Bronchial epithelial cell (primary cell): Measurements from ENCODE around the gene DPY19L1. TPM values are rescaled to one million over a fixed set of nuclear protein-coding genes. Genes with fewer than 3 reads are reported as not detected.
A peak's percentile ranks its signal among the peaks of the same experiment; 100 is the strongest.
"Not testable (repeated sequence)": the region's sequence is repeated elsewhere in the genome, so short reads cannot be mapped to it uniquely, and the experiment has no call there.

ENCODE experiments used
- DNase-seq: peaks from one replicate; pipeline ENCODE4 v3.0.0-alpha.2; 2010; ENCODE audit warnings: low read depth
- FAIRE-seq: peaks from 2 replicates; lab custom pipeline; 2011; peaks lifted over from hg19 to GRCh38; lab: Jason Lieb, UNC
- H3K27me3 ChIP-seq: 2 replicates; pipeline ENCODE4 v1.5.1; 2011; ENCODE audit warnings: low read length; ENCODE audit not compliant: control insufficient read depth, insufficient read depth
- H3K36me3 ChIP-seq: 2 replicates; pipeline ENCODE4 v1.5.1; 2011; ENCODE audit warnings: low read length; ENCODE audit not compliant: control insufficient read depth, insufficient read depth
- H3K4me3 ChIP-seq: 2 replicates; pipeline ENCODE4 v1.5.1; 2011; ENCODE audit warnings: mild to moderate bottlenecking, low read depth, low read length, control low read depth
- total RNA-seq: library from RNA; depleted of rRNA; stranded (reverse); fragments of >200 nt; gene quantifications from 2 replicates; pipeline ENCODE4 v1.2.1, GENCODE V29; 2014
- TF ChIP-seq, protein P1 (sequence below): IDR thresholded peaks from 2 replicates; pipeline ENCODE4 v1.5.1; 2011; ENCODE audit warnings: mild to moderate bottlenecking, moderate library complexity, low read length, control low read depth, inconsistent platforms; ENCODE audit not compliant: insufficient read depth, severe bottlenecking

Gene DPY19L1
- total RNA-seq, 1 donor from 2014 or later: 13.4 TPM

DNA sequence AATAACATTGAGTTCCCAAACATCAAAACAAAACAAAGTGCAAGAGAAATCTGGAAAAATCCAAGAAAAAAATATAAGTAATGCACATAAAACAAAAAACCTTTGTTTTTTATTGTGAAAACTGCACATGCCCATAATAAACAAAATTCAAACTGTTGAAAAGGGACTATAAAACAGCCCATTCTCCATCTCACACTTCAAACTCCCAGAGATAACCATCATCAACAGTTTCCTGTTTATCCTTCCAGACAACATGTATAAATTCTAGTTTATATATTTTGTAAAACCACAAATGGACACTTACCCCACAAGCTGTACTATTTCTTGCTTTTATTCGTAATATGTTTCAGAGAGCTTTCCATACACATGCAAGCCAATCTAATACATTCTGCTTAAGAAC, 79.3 kb downstream of the DPY19L1 start:
- H3K36me3 ChIP-seq: no peaks in the 10 kb centered on the region
- no peak for FAIRE-seq

DNA sequence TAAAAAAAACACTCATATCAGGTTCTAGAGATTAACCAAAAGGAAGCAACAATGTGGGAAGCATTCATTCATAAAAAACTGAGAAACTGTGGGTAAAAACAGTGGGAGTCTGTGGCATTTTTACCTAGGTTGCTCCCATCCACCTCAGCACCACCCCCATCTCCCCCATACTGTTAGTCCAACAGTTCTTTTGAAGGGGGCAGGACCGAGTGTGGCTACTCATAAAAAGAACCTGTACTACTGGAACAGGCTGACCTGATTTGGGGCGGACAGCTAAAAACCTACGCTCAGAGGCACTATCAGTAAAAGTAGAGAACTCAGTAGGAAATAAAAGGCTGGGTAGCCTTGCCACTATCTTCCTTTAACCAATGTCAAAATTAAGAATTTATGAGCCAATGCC, 84.5 kb downstream of the DPY19L1 start:
- H3K36me3 ChIP-seq: no peaks in the 10 kb centered on the region
- TF ChIP-seq, protein P1, sequence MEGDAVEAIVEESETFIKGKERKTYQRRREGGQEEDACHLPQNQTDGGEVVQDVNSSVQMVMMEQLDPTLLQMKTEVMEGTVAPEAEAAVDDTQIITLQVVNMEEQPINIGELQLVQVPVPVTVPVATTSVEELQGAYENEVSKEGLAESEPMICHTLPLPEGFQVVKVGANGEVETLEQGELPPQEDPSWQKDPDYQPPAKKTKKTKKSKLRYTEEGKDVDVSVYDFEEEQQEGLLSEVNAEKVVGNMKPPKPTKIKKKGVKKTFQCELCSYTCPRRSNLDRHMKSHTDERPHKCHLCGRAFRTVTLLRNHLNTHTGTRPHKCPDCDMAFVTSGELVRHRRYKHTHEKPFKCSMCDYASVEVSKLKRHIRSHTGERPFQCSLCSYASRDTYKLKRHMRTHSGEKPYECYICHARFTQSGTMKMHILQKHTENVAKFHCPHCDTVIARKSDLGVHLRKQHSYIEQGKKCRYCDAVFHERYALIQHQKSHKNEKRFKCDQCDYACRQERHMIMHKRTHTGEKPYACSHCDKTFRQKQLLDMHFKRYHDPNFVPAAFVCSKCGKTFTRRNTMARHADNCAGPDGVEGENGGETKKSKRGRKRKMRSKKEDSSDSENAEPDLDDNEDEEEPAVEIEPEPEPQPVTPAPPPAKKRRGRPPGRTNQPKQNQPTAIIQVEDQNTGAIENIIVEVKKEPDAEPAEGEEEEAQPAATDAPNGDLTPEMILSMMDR: no peak
- H3K27me3 ChIP-seq: no peaks in the 10 kb centered on the region
- no peak overlapping the region for H3K4me3 ChIP-seq
- FAIRE-seq (no peak), DNase-seq (no peak)

More for the DNA sequence above, 79.3 kb downstream of the DPY19L1 start:
- H3K4me3 ChIP-seq: no peak overlapping the region
- H3K27me3 ChIP-seq: no peaks in the 10 kb centered on the region
- DNase-seq: no peak
- TF ChIP-seq, protein P1: no peak

DNA sequence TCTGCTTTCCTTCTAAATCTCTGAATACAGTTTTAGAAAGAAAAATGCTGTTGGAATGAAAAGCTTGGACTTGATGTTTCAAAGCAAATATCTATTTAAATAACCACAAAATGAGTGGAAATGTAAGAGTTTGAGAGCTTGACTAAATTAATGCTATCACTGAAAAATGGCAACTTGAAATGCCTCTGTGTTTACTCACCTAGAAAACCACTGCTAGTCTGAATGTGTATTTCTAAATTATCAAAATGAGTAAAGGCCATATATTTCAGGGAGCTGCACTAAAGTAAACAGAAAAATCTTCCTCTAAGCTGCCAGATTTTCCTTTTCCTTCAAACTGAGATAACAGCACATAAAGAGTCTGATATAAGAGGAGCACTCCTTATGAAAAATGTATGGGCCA, 87.9 kb downstream of the DPY19L1 start:
- TF ChIP-seq, protein P1: no peak
- FAIRE-seq: no peak
- Histone ChIP-seq H3K36me3 (no peaks in the 10 kb centered on the region), H3K4me3 (no peak overlapping the region), H3K27me3 (no peaks in the 10 kb centered on the region)
- no peak for DNase-seq

DNA sequence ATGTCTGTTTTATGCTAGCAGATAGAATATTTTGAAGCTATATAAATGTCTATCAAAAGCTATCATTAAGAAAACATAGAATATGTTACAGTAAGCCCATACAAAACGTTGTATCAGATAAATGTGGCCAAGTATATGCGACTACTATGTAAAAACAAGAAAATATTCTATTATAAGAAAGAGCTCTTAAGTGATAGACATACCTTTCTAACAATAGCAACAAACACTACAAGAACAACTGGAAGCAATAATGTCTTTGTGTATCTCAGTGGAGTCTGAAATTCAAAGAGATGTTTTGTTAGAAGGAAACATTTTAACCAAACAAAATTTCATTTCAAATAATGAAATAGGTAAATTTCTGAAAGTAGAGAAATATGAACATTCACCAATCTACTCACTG, 89.9 kb downstream of the DPY19L1 start:
- H3K27me3 ChIP-seq, DNase-seq, FAIRE-seq, H3K36me3 ChIP-seq, H3K4me3 ChIP-seq: not testable (repeated sequence)

DNA sequence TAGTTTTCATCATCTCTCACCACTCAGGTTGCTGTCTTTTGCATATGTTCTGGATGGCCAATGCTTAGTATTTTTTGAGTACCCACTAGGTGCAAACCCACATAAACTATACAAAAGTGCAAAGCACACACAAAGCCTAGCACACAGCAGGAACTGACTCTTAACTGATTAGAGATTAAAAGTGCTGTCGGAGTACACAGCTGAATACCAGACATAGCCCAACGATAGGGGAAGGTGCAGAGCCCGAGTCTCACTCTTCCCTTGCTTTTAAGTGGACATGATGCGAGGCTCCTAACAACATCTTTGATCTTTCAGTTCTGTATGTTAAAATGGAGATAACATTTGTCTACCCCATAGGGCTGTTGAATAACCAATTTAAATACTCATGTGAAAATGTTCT, 90.8 kb downstream of the DPY19L1 start:
- Histone ChIP-seq H3K36me3 (no peaks in the 10 kb centered on the region), H3K27me3 (no peaks in the 10 kb centered on the region), H3K4me3 (no peak overlapping the region)
- FAIRE-seq: no peak
- TF ChIP-seq, protein P1: no peak
- no peak for DNase-seq

DNA sequence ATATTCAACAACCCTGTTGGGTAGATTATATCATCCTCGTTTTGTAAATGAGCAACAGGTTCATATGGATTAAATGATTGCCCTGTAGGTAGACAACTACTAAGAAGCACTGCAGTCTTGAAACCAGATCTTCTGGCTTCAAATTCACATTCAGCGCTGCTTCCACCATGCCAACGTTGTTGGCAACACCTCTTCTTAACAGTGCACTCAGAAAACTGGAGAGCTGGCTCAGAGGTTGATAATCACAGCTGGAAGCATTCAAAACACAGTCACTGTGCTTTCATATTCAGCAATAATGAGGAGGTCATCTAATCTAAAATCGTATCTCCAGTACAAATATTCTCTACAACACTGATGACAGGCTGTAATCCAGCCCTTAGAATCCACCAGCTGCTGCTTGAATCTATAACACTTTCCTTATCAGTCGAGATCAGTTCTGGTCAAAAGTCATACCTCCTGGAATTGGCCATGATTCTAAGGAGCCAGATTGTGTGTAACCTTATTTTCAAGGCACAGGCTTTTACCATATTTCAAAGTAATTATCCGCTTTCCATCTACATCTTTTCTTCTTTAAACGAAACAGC, 91.3 kb downstream of the DPY19L1 start:
- DNase-seq, FAIRE-seq, H3K36me3 ChIP-seq, H3K27me3 ChIP-seq, H3K4me3 ChIP-seq: not testable (repeated sequence)

DNA sequence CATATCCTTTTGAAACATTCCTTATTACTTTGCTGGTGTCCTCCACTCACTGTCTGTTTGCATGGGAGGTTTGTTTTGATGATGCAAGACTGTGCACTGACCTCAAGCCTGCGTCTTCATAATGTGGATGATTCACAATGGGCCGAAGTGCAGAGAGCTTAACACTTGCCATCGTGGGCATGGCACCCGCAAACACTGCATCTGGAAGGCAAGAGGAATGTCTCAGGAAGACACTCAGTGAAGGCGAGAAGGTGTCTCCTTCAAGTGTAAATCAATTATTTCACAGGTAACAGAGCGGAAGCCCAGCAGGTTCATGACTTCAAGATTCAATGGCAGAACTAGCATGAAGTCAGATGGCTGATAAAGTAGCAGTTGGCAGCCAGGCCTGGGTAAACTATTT, 98.1 kb downstream of the DPY19L1 start:
- TF ChIP-seq, protein P1: no peak
- Histone ChIP-seq H3K4me3 (no peak overlapping the region), H3K27me3 (no peaks in the 10 kb centered on the region), H3K36me3 (no peaks in the 10 kb centered on the region)
- FAIRE-seq: no peak
- peak; percentile 46 for DNase-seq

DNA sequence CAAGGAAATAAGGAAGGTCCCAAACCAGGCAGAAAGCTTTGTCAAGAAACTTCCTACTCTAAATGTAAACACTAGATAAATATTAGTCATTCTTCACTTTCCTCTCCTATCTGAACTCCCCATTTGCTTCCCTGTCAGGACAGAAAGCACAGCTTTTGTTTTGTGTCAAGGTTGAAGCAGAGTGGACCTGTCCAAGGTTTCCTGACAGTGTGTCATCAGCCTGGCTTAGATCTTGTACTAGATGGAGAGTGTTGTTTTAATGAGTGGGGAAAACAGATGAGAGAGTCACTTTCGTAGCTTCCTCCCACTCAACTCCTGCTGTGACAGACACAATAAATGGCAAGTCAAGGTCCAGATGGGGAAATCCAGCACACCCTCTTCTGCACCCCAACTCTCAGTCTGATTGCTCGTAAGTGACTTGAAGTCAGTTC, 101.5 kb downstream of the DPY19L1 start:
- H3K4me3 ChIP-seq, H3K36me3 ChIP-seq, H3K27me3 ChIP-seq: not testable (repeated sequence)
- DNase-seq: peak; percentile 18
- FAIRE-seq: peak; percentile 98
